Measurements from ENCODE around the gene TUBB2A. TPM values are rescaled to one million over a fixed set of nuclear protein-coding genes. Genes with fewer than 3 reads are reported as not detected.
A peak's percentile ranks its signal among the peaks of the same experiment; 100 is the strongest.

Gene TUBB2A
- total and polyA plus RNA-seq, 2 of the 13 experiments (the other 11 are each of a cell fraction or from before 2014, with no cell fraction given) = 35.3 to 106 TPM

DNA sequence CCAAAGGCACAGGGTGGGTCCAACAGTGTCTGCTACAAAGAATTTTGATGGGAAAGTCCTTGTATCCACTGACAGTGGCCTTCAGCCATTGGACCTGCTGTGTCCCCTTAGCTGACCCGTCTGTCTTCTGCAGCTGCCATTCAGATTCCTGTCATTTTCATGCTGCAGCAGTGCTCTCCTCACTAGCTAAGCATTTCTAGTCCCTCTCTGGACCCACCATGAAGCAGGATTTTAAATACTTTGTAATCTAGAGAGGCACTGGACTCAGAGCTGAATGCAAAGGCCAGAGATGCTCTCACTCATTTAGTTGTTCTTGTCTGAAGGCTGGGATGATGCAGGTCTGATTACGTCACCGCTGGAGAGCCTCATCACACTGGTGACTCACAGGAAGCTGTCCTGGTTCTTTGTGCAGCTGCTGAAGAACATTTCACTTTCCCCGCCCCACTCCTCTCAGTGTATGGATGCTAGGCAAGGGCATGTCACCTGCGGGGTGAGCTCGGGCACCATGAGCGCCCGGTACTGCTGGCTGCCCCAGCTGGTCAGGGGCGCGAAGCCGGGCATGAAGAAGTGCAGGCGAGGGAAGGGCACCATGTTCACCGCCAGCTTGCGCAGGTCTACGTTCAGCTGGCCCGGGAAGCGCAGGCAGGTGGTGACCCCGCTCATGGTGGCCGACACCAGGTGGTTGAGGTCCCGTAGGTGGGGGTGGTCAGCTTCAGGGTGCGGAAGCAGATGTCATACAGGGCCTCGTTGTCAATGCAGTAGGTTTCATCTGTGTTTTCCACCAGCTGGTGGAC, 19.4 kb upstream of the TUBB2A start (continued):
- TF ChIP-seq, protein P1, sequence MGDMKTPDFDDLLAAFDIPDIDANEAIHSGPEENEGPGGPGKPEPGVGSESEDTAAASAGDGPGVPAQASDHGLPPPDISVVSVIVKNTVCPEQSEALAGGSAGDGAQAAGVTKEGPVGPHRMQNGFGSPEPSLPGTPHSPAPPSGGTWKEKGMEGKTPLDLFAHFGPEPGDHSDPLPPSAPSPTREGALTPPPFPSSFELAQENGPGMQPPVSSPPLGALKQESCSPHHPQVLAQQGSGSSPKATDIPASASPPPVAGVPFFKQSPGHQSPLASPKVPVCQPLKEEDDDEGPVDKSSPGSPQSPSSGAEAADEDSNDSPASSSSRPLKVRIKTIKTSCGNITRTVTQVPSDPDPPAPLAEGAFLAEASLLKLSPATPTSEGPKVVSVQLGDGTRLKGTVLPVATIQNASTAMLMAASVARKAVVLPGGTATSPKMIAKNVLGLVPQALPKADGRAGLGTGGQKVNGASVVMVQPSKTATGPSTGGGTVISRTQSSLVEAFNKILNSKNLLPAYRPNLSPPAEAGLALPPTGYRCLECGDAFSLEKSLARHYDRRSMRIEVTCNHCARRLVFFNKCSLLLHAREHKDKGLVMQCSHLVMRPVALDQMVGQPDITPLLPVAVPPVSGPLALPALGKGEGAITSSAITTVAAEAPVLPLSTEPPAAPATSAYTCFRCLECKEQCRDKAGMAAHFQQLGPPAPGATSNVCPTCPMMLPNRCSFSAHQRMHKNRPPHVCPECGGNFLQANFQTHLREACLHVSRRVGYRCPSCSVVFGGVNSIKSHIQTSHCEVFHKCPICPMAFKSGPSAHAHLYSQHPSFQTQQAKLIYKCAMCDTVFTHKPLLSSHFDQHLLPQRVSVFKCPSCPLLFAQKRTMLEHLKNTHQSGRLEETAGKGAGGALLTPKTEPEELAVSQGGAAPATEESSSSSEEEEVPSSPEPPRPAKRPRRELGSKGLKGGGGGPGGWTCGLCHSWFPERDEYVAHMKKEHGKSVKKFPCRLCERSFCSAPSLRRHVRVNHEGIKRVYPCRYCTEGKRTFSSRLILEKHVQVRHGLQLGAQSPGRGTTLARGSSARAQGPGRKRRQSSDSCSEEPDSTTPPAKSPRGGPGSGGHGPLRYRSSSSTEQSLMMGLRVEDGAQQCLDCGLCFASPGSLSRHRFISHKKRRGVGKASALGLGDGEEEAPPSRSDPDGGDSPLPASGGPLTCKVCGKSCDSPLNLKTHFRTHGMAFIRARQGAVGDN (CRISPR knock-in tag; IDR thresholded peaks at IDR 0.05) = 0 out of 2 replicates have a peak, but pooled peaks have one; percentile 14
- peak; percentile 36; the same call in 1 of the 2 replicates for TF ChIP-seq CREM (IDR thresholded peaks at IDR 0.05)
- no peak for TF ChIP-seq CREM (CRISPR knock-in tag; IDR thresholded peaks at IDR 0.05)
- TF ChIP-seq, protein P2, sequence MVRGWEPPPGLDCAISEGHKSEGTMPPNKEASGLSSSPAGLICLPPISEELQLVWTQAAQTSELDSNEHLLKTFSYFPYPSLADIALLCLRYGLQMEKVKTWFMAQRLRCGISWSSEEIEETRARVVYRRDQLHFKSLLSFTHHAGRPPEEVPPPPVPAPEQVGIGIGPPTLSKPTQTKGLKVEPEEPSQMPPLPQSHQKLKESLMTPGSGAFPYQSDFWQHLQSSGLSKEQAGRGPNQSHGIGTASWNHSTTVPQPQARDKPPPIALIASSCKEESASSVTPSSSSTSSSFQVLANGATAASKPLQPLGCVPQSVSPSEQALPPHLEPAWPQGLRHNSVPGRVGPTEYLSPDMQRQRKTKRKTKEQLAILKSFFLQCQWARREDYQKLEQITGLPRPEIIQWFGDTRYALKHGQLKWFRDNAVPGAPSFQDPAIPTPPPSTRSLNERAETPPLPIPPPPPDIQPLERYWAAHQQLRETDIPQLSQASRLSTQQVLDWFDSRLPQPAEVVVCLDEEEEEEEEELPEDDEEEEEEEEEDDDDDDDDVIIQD (CRISPR knock-in tag; IDR thresholded peaks at IDR 0.05; ENCODE audit: low read depth) = 0 out of 2 replicates have a peak, but pooled peaks have one; percentile 48
- TF ChIP-seq, protein P3, sequence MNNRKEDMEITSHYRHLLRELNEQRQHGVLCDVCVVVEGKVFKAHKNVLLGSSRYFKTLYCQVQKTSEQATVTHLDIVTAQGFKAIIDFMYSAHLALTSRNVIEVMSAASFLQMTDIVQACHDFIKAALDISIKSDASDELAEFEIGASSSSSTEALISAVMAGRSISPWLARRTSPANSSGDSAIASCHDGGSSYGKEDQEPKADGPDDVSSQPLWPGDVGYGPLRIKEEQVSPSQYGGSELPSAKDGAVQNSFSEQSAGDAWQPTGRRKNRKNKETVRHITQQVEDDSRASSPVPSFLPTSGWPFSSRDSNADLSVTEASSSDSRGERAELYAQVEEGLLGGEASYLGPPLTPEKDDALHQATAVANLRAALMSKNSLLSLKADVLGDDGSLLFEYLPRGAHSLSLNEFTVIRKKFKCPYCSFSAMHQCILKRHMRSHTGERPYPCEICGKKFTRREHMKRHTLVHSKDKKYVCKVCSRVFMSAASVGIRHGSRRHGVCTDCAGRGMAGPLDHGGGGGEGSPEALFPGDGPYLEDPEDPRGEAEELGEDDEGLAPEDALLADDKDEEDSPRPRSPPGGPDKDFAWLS (CRISPR knock-in tag; IDR thresholded peaks at IDR 0.05; ENCODE audit: borderline replicate concordance) = no peak
- no peak for TF ChIP-seq TBX2 (CRISPR knock-in tag; IDR thresholded peaks at IDR 0.05; ENCODE audit: borderline replicate concordance)
- TF ChIP-seq SOX6 (IDR thresholded peaks at IDR 0.05) = no peak
- 0 out of 2 replicates have a peak, but pooled peaks have one; percentile 14 for TF ChIP-seq SOX6 (CRISPR knock-in tag; IDR thresholded peaks at IDR 0.05)
- peak; percentile 96 for TF ChIP-seq ATF7 (IDR thresholded peaks at IDR 0.05)
- no peak for TF ChIP-seq ATF7 (CRISPR knock-in tag; IDR thresholded peaks at IDR 0.05)
- peak; percentile 95 for TF ChIP-seq FOSL2 (CRISPR knock-in tag; IDR thresholded peaks at IDR 0.05)
- TF ChIP-seq GABPA (IDR thresholded peaks at IDR 0.05; ENCODE audit: low read depth, low read length) = no peak
- TF ChIP-seq GABPA (CRISPR knock-in tag; IDR thresholded peaks at IDR 0.05; ENCODE audit: low read depth) = 0 out of 2 replicates have a peak, but pooled peaks have one; percentile 33
- TF ChIP-seq NAIF1 (CRISPR knock-in tag; IDR thresholded peaks at IDR 0.05; ENCODE audit: borderline replicate concordance) = no peak
- peak; percentile 82; the same call in 1 of the 2 replicates for TF ChIP-seq CEBPB (IDR thresholded peaks at IDR 0.05; ENCODE audit: borderline replicate concordance, low read depth, low read length)
- no peak for TF ChIP-seq ZIK1 (CRISPR knock-in tag; IDR thresholded peaks at IDR 0.05; ENCODE audit: borderline replicate concordance, low read depth)
- no peak for TF ChIP-seq RFXANK (CRISPR knock-in tag; IDR thresholded peaks at IDR 0.05)
- TF ChIP-seq TSC22D2 (CRISPR knock-in tag; IDR thresholded peaks at IDR 0.05; ENCODE audit: borderline replicate concordance) = no peak
- no peak for TF ChIP-seq ZNF143 (CRISPR knock-in tag; IDR thresholded peaks at IDR 0.05)
- TF ChIP-seq, protein P4, sequence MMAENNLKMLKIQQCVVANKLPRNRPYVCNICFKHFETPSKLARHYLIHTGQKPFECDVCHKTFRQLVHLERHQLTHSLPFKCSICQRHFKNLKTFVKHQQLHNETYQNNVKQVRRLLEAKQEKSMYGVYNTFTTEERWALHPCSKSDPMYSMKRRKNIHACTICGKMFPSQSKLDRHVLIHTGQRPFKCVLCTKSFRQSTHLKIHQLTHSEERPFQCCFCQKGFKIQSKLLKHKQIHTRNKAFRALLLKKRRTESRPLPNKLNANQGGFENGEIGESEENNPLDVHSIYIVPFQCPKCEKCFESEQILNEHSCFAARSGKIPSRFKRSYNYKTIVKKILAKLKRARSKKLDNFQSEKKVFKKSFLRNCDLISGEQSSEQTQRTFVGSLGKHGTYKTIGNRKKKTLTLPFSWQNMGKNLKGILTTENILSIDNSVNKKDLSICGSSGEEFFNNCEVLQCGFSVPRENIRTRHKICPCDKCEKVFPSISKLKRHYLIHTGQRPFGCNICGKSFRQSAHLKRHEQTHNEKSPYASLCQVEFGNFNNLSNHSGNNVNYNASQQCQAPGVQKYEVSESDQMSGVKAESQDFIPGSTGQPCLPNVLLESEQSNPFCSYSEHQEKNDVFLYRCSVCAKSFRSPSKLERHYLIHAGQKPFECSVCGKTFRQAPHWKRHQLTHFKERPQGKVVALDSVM (CRISPR knock-in tag; IDR thresholded peaks at IDR 0.05) = no peak
- no peak for TF ChIP-seq SIN3B (IDR thresholded peaks at IDR 0.05; ENCODE audit: low read length)
- TF ChIP-seq ZNF749 (CRISPR knock-in tag; IDR thresholded peaks at IDR 0.05; ENCODE audit: borderline replicate concordance) = no peak

Measured in HepG2 (cell line).